Peyer's patch (tissue), 4 donors: ENCODE measurements around the gene FARP1.

Experiments used
- POLR2A ChIP-seq, 2 donors: fragments of 450-650 bp; IDR thresholded peaks; one replicate each; pipeline ENCODE4 v1.5.1; 2017; ENCODE audit warnings: antibody characterized with exemption in 2 of 2, mild to moderate bottlenecking in 2 of 2, moderate library complexity in 2 of 2
- TF ChIP-seq, protein P1 (sequence below), 6 experiments: fragments of 450-650 bp in 4 of 6; fragments of 200-600 bp in 2 of 6; sonication (generic) in 1 of 6; IDR thresholded peaks; one replicate each; pipeline ENCODE4 v1.5.1; 2017 to 2019; ENCODE audit warnings: antibody characterized with exemption in 6 of 6, mild to moderate bottlenecking in 3 of 6, moderate library complexity in 1 of 6

DNA sequence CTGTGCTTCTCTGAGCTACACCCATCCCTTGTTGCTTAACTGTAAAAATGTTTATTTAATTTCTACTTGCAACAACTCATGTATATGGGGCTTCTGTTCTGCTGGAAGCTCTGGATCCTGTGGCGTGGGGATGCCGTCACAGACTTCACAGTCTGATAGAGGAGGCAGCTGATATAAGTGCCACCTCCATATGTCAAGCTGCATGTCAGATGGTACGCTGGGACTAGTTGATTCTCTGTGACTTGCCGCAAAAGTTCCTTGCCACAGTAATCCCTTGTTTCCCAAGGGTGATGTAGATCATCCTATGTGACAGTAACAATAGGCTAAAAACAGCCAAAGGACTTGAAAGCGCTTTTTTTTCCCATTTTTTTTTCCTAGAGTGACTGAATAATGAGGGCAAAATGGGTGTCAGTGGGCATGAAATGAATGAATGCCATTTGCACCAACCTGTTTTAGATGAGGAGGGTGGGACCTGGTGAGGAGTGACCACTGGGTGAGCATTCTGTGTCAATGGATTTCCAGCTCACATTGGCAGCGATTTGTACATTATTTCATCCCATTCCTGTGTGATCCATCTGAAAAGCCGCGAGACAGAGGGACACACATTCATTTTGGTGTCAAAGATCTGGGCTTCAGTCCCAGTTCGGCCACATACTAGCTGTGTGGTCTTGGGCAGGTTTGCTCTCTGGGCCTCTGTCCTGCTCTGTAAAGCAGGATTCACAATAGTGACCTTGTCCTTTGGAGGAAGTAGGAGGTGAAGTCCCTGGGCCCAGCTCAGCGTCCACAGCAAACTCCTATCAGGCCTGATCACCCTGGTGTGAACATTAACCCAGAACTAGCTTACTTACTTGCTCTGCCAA, 123.0 kb downstream of the FARP1 start:
- TF ChIP-seq, protein P1, sequence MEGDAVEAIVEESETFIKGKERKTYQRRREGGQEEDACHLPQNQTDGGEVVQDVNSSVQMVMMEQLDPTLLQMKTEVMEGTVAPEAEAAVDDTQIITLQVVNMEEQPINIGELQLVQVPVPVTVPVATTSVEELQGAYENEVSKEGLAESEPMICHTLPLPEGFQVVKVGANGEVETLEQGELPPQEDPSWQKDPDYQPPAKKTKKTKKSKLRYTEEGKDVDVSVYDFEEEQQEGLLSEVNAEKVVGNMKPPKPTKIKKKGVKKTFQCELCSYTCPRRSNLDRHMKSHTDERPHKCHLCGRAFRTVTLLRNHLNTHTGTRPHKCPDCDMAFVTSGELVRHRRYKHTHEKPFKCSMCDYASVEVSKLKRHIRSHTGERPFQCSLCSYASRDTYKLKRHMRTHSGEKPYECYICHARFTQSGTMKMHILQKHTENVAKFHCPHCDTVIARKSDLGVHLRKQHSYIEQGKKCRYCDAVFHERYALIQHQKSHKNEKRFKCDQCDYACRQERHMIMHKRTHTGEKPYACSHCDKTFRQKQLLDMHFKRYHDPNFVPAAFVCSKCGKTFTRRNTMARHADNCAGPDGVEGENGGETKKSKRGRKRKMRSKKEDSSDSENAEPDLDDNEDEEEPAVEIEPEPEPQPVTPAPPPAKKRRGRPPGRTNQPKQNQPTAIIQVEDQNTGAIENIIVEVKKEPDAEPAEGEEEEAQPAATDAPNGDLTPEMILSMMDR (IDR thresholded peaks at IDR 0.05): no peak
- no peak for TF ChIP-seq POLR2A (IDR thresholded peaks at IDR 0.05)
